ENCODE measurements around the gene ZNF728. TPM values are rescaled to one million over a fixed set of nuclear protein-coding genes. Genes with fewer than 3 reads are reported as not detected.

The ZNF728 gene
- total RNA-seq, result not detected in 2 replicates
- long read RNA-seq, result 0 reads

DNA sequence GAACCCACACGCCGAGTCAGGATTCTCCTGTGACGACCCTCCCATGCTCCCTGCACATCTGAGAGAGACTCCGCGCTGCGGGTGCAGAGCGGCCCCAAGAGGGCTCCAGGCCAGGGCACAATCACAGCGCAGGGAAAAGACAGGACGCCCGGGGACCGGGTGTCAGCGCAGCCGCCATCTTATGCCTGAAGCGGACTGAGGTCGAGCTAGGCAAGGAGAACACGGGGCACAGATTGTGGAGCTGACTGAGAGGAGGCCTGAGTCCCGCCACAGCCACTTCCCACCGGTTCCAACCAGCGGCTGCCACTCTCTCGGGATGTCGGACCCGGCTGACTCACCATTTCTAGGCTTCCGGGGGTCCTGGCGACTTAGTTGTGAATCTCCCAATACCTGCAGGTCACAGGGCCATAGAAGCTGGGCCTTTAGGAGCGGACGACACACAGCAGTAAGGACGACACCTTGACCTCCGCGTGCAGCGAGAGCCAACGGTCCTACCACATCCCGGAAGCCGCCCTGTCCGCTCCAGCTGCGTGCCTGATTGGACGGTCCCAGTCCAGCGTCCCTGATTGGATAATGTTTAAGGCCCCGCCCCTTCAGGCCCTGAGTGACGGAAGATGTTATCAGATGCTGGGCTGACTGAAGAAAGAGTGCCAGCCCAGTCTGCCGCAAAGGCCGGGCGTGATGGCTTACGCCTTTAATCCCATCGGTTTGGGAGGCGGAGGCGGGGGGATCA, at the start of gene ZNF728:
TSS of gene ZNF728 (minus strand) at position 487 of the 733 bp plus-strand sequence. CDS start at position 341, 146 bp downstream.
- Mint-ChIP-seq H3K9me3 (ENCODE audit: low read depth) (peaks cover 26% of the 10 kb centered on the region), H3K27ac (no peak within 1 kb of the TSS), H3K27me3 (no peaks in the 10 kb centered on the region), H3K4me3 (ENCODE audit: low read depth) (no peak within 1 kb of the TSS), H3K36me3 (ENCODE audit: insufficient read depth) (peaks cover 4% of the 10 kb centered on the region), H3K4me1 (ENCODE audit: low read depth) (no peaks in the 10 kb centered on the region)
- no peak for DNase-seq (ENCODE audit: low spot score, unreplicated experiment)
- TF ChIP-seq, protein P1, sequence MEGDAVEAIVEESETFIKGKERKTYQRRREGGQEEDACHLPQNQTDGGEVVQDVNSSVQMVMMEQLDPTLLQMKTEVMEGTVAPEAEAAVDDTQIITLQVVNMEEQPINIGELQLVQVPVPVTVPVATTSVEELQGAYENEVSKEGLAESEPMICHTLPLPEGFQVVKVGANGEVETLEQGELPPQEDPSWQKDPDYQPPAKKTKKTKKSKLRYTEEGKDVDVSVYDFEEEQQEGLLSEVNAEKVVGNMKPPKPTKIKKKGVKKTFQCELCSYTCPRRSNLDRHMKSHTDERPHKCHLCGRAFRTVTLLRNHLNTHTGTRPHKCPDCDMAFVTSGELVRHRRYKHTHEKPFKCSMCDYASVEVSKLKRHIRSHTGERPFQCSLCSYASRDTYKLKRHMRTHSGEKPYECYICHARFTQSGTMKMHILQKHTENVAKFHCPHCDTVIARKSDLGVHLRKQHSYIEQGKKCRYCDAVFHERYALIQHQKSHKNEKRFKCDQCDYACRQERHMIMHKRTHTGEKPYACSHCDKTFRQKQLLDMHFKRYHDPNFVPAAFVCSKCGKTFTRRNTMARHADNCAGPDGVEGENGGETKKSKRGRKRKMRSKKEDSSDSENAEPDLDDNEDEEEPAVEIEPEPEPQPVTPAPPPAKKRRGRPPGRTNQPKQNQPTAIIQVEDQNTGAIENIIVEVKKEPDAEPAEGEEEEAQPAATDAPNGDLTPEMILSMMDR (IDR thresholded peaks at IDR 0.05; ENCODE audit: unreplicated experiment), result no peak

DNA sequence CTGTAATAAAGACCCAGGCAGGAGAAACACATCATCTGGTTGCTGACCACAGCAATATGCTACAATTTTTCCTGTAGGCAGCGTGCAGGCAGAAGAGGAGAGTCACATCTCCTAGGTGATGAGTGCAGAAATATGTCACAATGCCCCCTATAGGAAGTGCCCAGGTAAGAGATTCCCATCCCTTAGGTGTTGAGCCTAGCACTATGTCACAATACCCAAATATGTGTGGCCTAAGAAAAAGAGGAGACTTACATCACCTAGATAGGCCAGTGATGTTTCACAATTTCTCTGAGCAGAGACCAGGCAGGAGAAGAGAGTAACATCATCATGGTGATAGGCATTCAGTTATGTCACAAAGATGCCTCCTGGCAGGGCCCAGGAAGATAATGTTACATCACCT, 49.4 kb upstream of the ZNF728 start:
- no peaks in the 10 kb centered on the region for H3K27me3 Mint-ChIP-seq
- peaks cover 62% of the 10 kb centered on the region for H3K9me3 Mint-ChIP-seq (ENCODE audit: low read depth)
- no peaks in the 10 kb centered on the region for H3K4me1 Mint-ChIP-seq (ENCODE audit: low read depth)
- no peak overlapping the region for H3K4me3 Mint-ChIP-seq (ENCODE audit: low read depth)
- no peak for DNase-seq (ENCODE audit: low spot score, unreplicated experiment)
- TF ChIP-seq, protein P1 (IDR thresholded peaks at IDR 0.05; ENCODE audit: unreplicated experiment), result no peak
- H3K27ac Mint-ChIP-seq, result no peak overlapping the region
- H3K36me3 Mint-ChIP-seq (ENCODE audit: insufficient read depth), result peaks cover 2% of the 10 kb centered on the region

DNA sequence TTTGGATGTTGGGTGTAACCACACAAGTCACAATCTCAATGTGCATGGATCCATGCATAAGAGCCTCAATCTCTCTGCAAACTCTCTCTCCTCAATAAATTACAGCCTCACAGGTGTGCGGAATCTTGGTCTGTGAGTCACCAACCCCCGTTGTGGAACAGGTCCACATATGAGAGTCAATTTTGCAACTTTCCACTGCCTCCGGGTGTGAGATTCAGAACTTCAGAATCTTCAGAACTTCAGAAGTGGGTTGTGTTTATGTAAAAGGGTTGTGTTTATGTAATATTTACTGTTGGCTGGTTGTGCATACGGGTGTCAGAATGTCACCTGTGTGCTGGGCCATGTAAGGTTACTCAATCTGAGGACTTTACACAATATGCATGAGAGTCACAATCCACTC, 46.3 kb upstream of the ZNF728 start:
- Mint-ChIP-seq H3K4me1 (ENCODE audit: low read depth) (no peaks in the 10 kb centered on the region), H3K27ac (no peak overlapping the region), H3K27me3 (no peaks in the 10 kb centered on the region), H3K9me3 (ENCODE audit: low read depth) (peaks cover 63% of the 10 kb centered on the region), H3K4me3 (ENCODE audit: low read depth) (no peak overlapping the region), H3K36me3 (ENCODE audit: insufficient read depth) (peaks cover 2% of the 10 kb centered on the region)
- TF ChIP-seq, protein P1 (IDR thresholded peaks at IDR 0.05; ENCODE audit: unreplicated experiment), result no peak
- no peak for DNase-seq (ENCODE audit: low spot score, unreplicated experiment)

DNA sequence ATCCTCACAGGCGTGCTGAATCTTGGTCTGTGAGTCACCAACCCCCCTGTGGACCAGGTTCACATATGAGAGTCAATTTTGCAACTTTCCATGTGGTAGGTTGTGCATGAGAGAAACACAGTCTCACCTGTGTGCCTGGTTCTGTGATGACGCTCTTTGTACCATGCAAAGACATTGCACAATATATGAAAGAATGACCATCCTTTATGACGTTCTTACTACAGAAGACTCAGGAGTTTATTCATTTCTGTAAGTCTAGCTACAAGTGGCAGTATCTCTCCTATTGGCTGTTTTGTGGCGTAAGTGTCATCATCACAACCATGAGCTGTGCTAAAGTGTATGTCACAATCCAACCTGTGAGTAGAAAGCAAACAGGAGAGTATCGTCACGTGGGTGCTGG, 43.8 kb upstream of the ZNF728 start:
- Mint-ChIP-seq H3K27ac (no peak overlapping the region), H3K27me3 (no peaks in the 10 kb centered on the region), H3K9me3 (ENCODE audit: low read depth) (peaks cover 64% of the 10 kb centered on the region), H3K4me3 (ENCODE audit: low read depth) (no peak overlapping the region), H3K4me1 (ENCODE audit: low read depth) (no peaks in the 10 kb centered on the region), H3K36me3 (ENCODE audit: insufficient read depth) (peaks cover 2% of the 10 kb centered on the region)
- no peak for DNase-seq (ENCODE audit: low spot score, unreplicated experiment)
- TF ChIP-seq, protein P1 (IDR thresholded peaks at IDR 0.05; ENCODE audit: unreplicated experiment), result no peak

DNA sequence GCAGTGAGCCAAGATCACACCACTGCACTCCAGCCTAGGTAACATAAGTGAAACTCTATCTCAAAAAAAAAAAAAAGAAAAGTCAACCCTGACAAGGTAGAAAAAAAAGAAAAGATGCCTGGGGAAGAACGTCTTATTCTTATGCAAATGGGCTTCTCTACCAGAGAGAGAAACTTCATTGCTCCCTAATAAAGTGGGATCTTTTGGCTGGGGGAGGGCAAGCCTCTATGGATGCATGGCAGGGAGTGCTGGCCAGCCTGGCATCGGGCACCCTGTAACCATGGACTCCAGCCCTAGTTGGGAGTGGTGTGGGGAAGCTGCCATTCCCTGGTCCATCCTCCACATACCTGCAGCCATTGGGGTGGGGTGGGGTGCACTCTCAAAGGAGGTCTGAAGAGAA, 30.7 kb upstream of the ZNF728 start:
- peaks cover 20% of the 10 kb centered on the region for H3K9me3 Mint-ChIP-seq (ENCODE audit: low read depth)
- no peak overlapping the region for H3K4me3 Mint-ChIP-seq (ENCODE audit: low read depth)
- no peak overlapping the region for H3K27ac Mint-ChIP-seq
- H3K27me3 Mint-ChIP-seq, result no peaks in the 10 kb centered on the region
- no peaks in the 10 kb centered on the region for H3K4me1 Mint-ChIP-seq (ENCODE audit: low read depth)
- DNase-seq (ENCODE audit: low spot score, unreplicated experiment), result no peak
- peaks cover 4% of the 10 kb centered on the region for H3K36me3 Mint-ChIP-seq (ENCODE audit: insufficient read depth)
- TF ChIP-seq, protein P1 (IDR thresholded peaks at IDR 0.05; ENCODE audit: unreplicated experiment), result no peak

Data from progenitor cell of endocrine pancreas (in vitro differentiated cells).